HUES48 (cell line): ENCODE results near the gene CASP7.

Experiments
- H3K27ac ChIP-seq: one replicate; pipeline ENCODE4 v1.7.0; 2013; ENCODE audit warnings: low read depth, low read length, inconsistent platforms
- H3K27me3 ChIP-seq: 2 replicates; pipeline ENCODE4 v1.6.1; 2013; ENCODE audit warnings: mild to moderate bottlenecking, low read length; ENCODE audit not compliant: control insufficient read depth, insufficient read depth
- H3K36me3 ChIP-seq: 2 replicates; pipeline ENCODE4 v1.6.1; 2013; ENCODE audit warnings: low read length; ENCODE audit not compliant: control insufficient read depth, insufficient read depth
- H3K4me1 ChIP-seq: 2 replicates; pipeline ENCODE4 v1.6.1; 2013; ENCODE audit warnings: mild to moderate bottlenecking, low read length; ENCODE audit not compliant: control insufficient read depth, insufficient read depth
- H3K4me3 ChIP-seq: 2 replicates; pipeline ENCODE4 v1.5.1; 2013; ENCODE audit warnings: mild to moderate bottlenecking, low read depth, low read length
- H3K9ac ChIP-seq: 2 replicates; pipeline ENCODE4 v1.6.1; 2013; ENCODE audit warnings: mild to moderate bottlenecking, low read depth, low read length, moderate library complexity
- H3K9me3 ChIP-seq: 2 replicates; pipeline ENCODE4 v1.6.1; 2013; ENCODE audit warnings: low read length; ENCODE audit not compliant: control insufficient read depth, insufficient read depth

Gene CASP7

GRCh38 chr10:113679463-113680189 is at the start of gene CASP7:
Gene CASP7, plus strand, starts transcription at chr10:113679912. Its CDS starts 17,582 bp downstream, at chr10:113697494.
- peak within 1 kb of the TSS; percentile 51 for H3K27ac ChIP-seq

GRCh38 chr10:113630929-113631533 is 48.7 kb upstream of the CASP7 start:
- H3K27me3 ChIP-seq: no peaks in the 10 kb centered on the region
- no peaks in the 10 kb centered on the region for H3K9me3 ChIP-seq
- no peak overlapping the region for H3K9ac ChIP-seq
- H3K4me3 ChIP-seq: no peak overlapping the region
- H3K27ac ChIP-seq: no peak overlapping the region
- H3K36me3 ChIP-seq: no peaks in the 10 kb centered on the region
- H3K4me1 ChIP-seq: no peaks in the 10 kb centered on the region

More at GRCh38 chr10:113679463-113680189, at the start of gene CASP7:
- H3K9me3 ChIP-seq: no peaks in the 10 kb centered on the region
- peak within 1 kb of the TSS; percentile 90 for H3K4me3 ChIP-seq
- H3K36me3 ChIP-seq: no peaks in the 10 kb centered on the region
- peaks cover 5% of the 10 kb centered on the region for H3K4me1 ChIP-seq
- H3K27me3 ChIP-seq: peaks cover 15% of the 10 kb centered on the region
- H3K9ac ChIP-seq: peak within 1 kb of the TSS; percentile 44

- Histone ChIP-seq H3K27ac (no peak overlapping the region), H3K9ac (no peak overlapping the region), H3K36me3 (no peaks in the 10 kb centered on the region), H3K4me3 (no peak overlapping the region), H3K27me3 (no peaks in the 10 kb centered on the region), H3K9me3 (no peaks in the 10 kb centered on the region), H3K4me1 (no peaks in the 10 kb centered on the region)
Observed at GRCh38 chr10:113631684-113632367, 47.9 kb upstream of the CASP7 start.

DNA sequence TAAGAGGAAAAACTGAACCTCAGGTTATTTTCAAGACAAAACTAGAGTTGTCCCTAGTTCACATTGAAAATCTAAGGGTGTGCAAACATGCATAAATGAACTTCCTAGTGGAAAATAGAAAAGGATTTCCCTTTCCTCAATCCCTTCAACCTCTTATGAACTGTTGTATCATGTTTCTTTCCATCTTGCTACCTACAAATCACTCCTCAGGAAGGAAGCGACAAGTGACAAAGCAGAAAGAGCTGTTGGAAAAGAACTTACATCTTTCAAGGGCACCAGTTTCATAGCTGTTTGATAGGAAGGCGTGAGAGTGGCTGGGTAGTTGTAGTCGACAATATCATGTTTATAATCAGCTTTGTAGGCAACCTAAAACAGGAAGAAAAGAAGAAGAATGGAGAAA is 39.7 kb upstream of the CASP7 start:
- H3K9me3 ChIP-seq: no peaks in the 10 kb centered on the region
- no peaks in the 10 kb centered on the region for H3K4me1 ChIP-seq
- no peak overlapping the region for H3K4me3 ChIP-seq
- no peak overlapping the region for H3K27ac ChIP-seq
- H3K9ac ChIP-seq: no peak overlapping the region
- no peaks in the 10 kb centered on the region for H3K27me3 ChIP-seq
- no peaks in the 10 kb centered on the region for H3K36me3 ChIP-seq

DNA sequence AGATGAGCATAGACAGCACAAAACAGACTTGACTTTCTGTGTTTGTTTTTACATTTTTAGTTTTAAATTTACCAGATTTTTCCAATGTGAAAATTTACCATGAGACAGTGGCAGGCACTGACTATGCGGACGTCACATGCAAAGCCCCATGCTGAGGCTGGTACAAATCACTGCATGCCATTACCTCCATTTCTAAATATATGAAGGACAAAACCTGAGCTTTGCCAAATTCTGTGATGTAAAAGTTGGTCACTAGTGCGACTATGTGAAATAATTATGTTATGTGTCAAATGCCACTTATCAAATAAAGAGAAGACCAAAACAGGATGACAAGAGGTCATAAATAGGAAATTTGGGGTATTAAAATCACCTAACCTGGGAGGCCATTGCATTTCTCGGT is 38.0 kb upstream of the CASP7 start:
- Histone ChIP-seq H3K9me3 (no peaks in the 10 kb centered on the region), H3K27ac (no peak overlapping the region), H3K4me3 (no peak overlapping the region), H3K36me3 (no peaks in the 10 kb centered on the region), H3K9ac (no peak overlapping the region), H3K27me3 (no peaks in the 10 kb centered on the region), H3K4me1 (no peaks in the 10 kb centered on the region)

DNA sequence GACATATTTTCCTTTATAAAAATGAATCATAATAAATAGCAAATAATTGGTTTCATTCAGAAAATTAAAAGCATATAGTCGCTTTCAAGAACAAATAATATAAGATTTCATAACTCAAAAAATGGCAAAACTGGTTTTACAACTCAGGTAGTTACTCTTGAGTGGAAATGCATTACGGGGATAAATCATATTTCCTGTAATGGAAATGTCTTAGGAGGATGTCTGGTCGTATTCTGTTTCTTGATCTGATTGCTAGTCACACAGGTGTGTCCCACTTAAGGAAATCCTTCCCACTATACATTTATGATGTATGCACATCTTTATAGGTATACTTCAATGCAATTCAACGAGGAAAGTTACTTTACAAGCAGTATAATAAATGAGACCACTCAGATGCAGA is 36.5 kb upstream of the CASP7 start:
- no peaks in the 10 kb centered on the region for H3K27me3 ChIP-seq

GRCh38 chr10:113644185-113645120 is 35.3 kb upstream of the CASP7 start:
- Histone ChIP-seq H3K27ac (no peak overlapping the region), H3K27me3 (no peaks in the 10 kb centered on the region), H3K4me1 (no peaks in the 10 kb centered on the region), H3K9ac (no peak overlapping the region), H3K4me3 (no peak overlapping the region), H3K36me3 (no peaks in the 10 kb centered on the region), H3K9me3 (no peaks in the 10 kb centered on the region)

More for the DNA sequence above, 36.5 kb upstream of the CASP7 start:
- H3K36me3 ChIP-seq: no peaks in the 10 kb centered on the region
- H3K9ac ChIP-seq: no peak overlapping the region
- no peaks in the 10 kb centered on the region for H3K4me1 ChIP-seq
- H3K4me3 ChIP-seq: no peak overlapping the region
- no peak overlapping the region for H3K27ac ChIP-seq
- H3K9me3 ChIP-seq: no peaks in the 10 kb centered on the region

DNA sequence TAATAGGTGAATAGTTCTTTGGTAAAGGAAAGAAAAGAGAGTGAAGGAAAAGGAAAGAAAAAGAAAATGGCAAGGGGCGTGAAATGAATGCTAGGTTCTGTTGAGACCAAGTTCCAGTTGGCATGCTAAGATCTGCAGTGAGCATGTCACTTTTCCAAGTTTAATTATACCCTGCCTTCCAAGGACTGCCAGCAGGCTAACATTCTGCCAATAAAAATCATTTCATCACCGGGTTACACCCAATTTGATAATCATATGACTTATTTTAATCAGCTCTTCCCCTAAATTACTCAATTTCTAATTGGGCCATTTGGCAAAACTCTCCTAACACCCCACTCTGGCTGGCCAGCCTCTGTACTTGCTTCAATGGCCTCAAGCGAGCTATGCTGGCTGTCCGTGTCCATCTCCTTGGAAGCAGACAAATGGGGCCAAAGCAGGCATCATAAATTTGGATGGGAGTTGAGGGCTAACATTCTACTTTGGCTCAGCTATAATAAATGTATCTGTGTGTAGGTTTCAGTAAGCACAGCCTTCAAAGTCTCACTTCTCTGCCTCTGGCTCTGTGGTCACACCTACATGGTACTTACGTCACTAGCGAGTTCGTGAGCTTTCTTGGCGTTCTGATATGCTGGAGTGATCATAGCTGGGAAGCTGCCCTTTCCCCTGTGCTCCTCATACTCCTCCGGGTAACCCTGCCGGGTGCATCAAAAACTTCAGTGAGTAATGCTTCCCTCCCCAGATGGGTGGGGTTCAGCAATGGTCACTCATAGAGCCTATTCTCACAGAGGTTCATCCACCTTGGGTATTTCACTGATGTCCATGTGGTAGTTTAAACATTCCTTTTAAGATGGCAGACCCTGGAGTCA is 33.1 kb upstream of the CASP7 start:
- no peak overlapping the region for H3K27ac ChIP-seq
- H3K36me3 ChIP-seq: no peaks in the 10 kb centered on the region
- H3K9ac ChIP-seq: no peak overlapping the region
- no peak overlapping the region for H3K4me3 ChIP-seq
- H3K4me1 ChIP-seq: no peaks in the 10 kb centered on the region
- H3K27me3 ChIP-seq: no peaks in the 10 kb centered on the region
- H3K9me3 ChIP-seq: no peaks in the 10 kb centered on the region

DNA sequence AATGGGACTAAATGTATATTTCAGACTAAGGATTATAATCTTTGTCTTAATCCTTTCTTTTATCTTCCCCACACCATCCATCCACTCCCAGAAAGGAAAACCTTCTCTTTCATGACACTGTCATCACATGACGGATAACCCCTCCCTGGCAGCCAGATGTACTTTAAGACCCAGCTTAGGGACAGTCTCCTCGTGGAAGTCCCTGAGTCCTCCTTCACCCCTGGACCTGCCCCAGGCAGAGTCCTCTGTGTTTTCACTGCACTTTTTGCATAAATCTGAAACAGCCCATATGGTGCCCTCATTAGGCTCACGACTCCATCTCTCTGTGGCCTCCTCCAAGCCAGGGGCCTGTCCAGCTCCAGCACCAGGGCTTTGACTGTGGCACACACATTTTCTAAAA is 31.9 kb upstream of the CASP7 start:
- H3K9ac ChIP-seq: no peak overlapping the region
- no peaks in the 10 kb centered on the region for H3K27me3 ChIP-seq
- no peak overlapping the region for H3K4me3 ChIP-seq
- no peak overlapping the region for H3K27ac ChIP-seq
- H3K36me3 ChIP-seq: no peaks in the 10 kb centered on the region
- no peaks in the 10 kb centered on the region for H3K9me3 ChIP-seq
- H3K4me1 ChIP-seq: no peaks in the 10 kb centered on the region

DNA sequence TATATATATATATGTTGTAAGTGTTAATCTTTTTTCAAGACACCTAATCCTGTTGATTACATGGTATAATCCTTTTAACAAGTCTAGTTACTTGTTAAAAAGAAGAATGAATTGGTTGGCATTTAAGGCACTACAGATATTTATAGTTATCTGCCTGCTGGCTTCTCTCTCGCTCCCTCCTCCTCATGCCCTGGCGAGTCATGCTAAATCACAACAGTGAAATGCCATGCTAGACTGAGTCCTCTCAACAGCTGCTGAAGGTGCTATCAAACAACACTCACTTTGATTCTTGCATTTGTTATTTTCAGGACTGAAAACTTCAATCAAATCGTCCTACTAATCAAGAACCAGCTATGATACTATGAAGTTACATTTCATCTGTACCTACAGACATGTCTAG is 31.2 kb upstream of the CASP7 start:
- Histone ChIP-seq H3K27me3 (no peaks in the 10 kb centered on the region), H3K9me3 (no peaks in the 10 kb centered on the region), H3K27ac (no peak overlapping the region), H3K36me3 (no peaks in the 10 kb centered on the region), H3K9ac (no peak overlapping the region), H3K4me1 (no peaks in the 10 kb centered on the region), H3K4me3 (no peak overlapping the region)
